Renal cortical epithelial cell (primary cell): ENCODE results near the gene UBR3. TPM values are rescaled to one million over a fixed set of nuclear protein-coding genes. Genes with fewer than 3 reads are reported as not detected.

ENCODE experiments used
- DNase-seq: peaks from one replicate; pipeline ENCODE4 v3.0.0-alpha.2; 2011; ENCODE audit warnings: low read depth
- total RNA-seq: library from RNA; depleted of rRNA; stranded (reverse); fragments of >200 nt; gene quantifications from 2 replicates; pipeline ENCODE4 v1.2.3, GENCODE V29; 2014

UBR3 gene
- total RNA-seq, 1 donor from 2014 or later, result 47.9 TPM

- no peak for DNase-seq
These were observed 171.8 kb downstream of the UBR3 start for GRCh38 chr2:169999054-169999453.

- peak; percentile 74 for DNase-seq
These were observed 174.8 kb downstream of the UBR3 start for GRCh38 chr2:170002096-170002495.

GRCh38 chr2:170005702-170006101 is 178.4 kb downstream of the UBR3 start:
- DNase-seq, result peak; percentile 13

- peak; percentile 13 for DNase-seq
These were observed 179.5 kb downstream of the UBR3 start for GRCh38 chr2:170006587-170007325.

GRCh38 chr2:170009209-170009608 is 182.0 kb downstream of the UBR3 start:
- DNase-seq, result no peak

- DNase-seq, result no peak
These were observed 185.5 kb downstream of the UBR3 start for GRCh38 chr2:170012773-170013172.

GRCh38 chr2:170013802-170014551 is 186.7 kb downstream of the UBR3 start:
- DNase-seq, result no peak

- no peak for DNase-seq
These were observed 187.5 kb downstream of the UBR3 start for GRCh38 chr2:170014769-170015168.

GRCh38 chr2:170017860-170018532 is 190.7 kb downstream of the UBR3 start:
- no peak for DNase-seq

GRCh38 chr2:170019060-170019805 is 192.0 kb downstream of the UBR3 start:
- no peak for DNase-seq

- DNase-seq, result no peak
These were observed 193.5 kb downstream of the UBR3 start for GRCh38 chr2:170020777-170021176.

GRCh38 chr2:170022692-170023091 is 195.4 kb downstream of the UBR3 start:
- peak; percentile 93 for DNase-seq

- no peak for DNase-seq
These were observed 197.5 kb downstream of the UBR3 start for GRCh38 chr2:170024721-170025120.

GRCh38 chr2:170025223-170025622 is 198.0 kb downstream of the UBR3 start:
- no peak for DNase-seq

GRCh38 chr2:170026361-170026760 is 199.1 kb downstream of the UBR3 start:
- DNase-seq, result no peak

GRCh38 chr2:170029551-170029950 is 202.3 kb downstream of the UBR3 start:
- no peak for DNase-seq

- DNase-seq, result no peak
These were observed 202.8 kb downstream of the UBR3 start for GRCh38 chr2:170030040-170030439.

- no peak for DNase-seq
These were observed 204.0 kb downstream of the UBR3 start for GRCh38 chr2:170031288-170031687.

- no peak for DNase-seq
These were observed 207.3 kb downstream of the UBR3 start for GRCh38 chr2:170034596-170034995.

GRCh38 chr2:170038734-170039133 is 211.5 kb downstream of the UBR3 start:
- DNase-seq, result no peak

GRCh38 chr2:170039401-170040172 is 212.3 kb downstream of the UBR3 start:
- DNase-seq, result no peak
